SH-SY5Y (cell line): ENCODE data around the gene HLX.

Source experiments
- GATA2 ChIP-seq: IDR thresholded peaks from 2 replicates; pipeline ENCODE4 v1.6.1; 2011; ENCODE audit warnings: mild to moderate bottlenecking, low read depth, low read length
- GATA3 ChIP-seq: IDR thresholded peaks from 2 replicates; pipeline ENCODE4 v1.6.1; 2011; ENCODE audit warnings: low read depth, mild to moderate bottlenecking, low read length, moderate library complexity

GRCh38 chr1:220841293-220841692, 38.0 kb upstream of the HLX start:
- TF ChIP-seq GATA2, result no peak
- no peak for TF ChIP-seq GATA3
